Glomerular visceral epithelial cell (primary cell): ENCODE measurements around the gene NUP50.

ENCODE experiments used
- DNase-seq: peaks from one replicate; pipeline ENCODE4 v3.0.0-alpha.2; 2016; ENCODE audit errors: extremely low spot score

The NUP50 gene

DNA sequence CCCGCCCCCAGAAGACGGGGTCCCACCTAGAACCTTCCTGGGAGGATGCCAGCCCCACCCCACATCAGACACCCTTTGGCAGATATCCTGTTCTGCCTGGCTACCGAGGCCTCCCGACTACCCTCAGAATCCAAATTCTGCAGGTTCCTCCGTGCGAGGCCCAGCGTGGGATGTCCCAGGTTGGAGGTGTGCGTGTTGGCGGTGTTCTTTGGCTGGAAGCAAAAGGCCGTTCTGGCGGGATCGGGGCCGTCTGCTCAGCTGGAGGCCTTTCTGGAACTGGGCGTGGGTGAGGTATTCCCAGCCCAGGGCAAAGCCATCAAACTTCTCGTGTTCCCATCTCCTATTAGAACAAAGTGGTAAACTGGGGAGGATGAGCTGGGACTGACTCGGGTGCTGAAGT lies 32.6 kb downstream of the NUP50 start:
- no peak for DNase-seq

DNA sequence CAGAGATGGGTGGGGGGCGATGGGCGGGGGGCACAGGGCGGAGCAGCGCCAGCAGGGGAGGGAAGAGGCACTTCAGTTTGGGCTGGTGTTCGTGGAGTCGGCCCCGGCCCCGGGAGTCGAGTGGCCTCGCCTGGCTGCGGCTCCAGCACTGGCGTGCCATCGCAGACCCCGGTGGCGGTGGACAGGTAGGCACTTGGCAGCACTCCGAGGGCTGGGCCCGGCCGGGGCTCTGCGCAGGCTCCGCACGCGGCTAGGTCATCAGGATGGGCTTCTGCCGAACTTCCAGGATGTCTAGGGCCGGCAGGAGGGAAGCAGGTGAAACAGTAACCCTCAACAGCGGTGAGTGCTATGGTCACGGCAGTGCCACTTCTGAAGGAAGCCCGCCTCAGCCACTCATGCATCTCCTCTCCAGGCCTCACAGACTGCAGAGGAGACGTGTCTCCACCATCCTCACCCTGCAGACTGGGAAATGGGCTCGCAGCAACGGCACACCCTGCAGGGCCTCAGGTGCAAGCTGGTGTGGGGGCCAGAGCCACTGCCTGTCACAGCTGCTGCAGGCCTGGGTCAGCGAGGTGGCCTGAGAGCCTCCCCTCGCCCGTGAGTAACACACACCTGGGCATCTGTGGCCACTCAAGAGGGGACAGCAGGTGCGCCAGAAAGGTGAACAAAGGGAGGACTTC lies 33.3 kb downstream of the NUP50 start:
- no peak for DNase-seq

- no peak for DNase-seq
Measured at GRCh38 chr22:45197606-45198462, 34.1 kb downstream of the NUP50 start.

DNA sequence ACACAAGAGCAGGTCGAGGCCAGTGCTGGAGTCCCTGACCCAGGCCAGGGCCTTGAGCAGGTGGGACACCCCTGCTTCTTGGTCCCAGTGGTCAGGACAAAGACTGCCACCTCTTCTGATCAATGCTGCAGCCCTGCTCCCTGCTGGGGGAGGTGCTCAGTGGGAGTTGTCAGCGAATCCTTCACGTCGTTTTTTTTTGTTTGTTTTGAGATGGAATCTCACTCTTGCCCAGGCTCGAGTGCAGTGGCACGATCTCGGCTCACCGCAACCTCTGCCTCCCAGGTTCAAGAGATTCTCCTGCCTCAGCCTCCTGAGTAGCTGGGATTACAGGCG lies 34.7 kb downstream of the NUP50 start:
- DNase-seq = no peak

DNA sequence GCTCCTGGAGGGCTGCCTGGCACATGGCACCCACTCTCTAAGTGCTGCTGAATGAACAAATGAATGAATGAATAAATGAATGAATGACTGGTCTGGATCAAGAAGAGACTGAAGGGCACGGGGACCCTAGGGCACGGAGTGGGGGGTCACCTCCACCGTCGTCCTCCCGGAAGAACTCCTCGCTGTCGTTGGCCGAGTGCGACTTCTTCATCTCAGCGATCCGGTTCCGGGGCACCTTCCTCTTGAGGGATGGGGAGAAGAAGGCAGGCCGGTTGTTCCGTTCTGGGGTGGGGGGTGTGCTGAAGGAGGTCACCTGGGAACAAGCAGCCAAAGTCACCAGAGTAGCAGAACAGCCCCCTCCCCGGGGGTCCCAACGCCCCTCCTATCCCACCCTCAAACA lies 36.0 kb downstream of the NUP50 start:
- no peak for DNase-seq

DNA sequence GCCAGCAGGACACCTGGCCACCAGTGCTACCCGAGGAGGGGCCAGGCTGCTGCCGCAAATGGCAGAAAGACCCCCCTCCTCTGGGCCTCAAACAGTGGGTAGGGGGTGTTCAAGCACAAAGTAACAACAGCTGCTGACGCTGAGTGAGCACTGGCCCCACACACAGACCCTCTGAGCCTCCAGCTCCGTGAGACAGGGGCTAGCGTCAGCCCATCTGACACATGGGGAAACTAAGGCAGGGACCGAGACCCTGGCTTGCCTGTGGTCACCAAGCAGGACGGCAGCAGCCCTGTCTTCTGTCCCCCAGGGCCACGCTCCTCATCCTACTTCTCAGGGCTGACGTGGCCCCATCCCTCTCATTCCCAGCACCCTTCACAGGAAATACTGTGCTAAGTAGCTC lies 36.5 kb downstream of the NUP50 start:
- DNase-seq = no peak

DNA sequence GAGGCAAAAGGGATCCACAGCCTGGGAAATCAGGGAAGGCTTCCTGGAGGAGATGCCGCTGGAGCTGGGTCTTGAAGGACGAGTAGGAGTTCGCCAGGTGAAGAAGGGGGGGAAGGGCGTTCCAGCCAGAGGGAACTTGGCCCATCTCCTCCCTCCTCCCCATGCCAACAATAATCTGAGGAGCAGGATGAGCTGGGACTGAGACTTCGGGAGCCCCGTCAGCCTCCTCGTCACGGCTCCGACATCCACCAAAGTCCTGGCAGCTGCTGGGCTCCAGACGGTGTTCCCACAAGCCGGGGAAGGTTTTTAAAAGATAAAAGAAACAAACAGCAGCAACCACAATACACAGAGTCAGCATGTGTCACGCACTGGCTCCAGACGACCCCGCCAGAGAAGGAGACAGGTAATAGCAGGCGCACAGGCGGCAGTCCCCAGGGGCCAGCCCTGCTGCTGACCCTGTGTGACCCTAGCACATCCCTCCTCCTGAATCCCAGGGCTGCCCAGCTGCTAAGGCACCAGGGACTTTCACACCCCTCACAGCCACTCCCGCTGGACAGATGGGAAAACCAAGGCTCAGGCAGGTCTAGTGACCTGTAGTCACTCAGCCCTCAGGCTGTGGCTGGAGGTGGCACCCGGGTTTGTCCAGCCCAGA lies 37.3 kb downstream of the NUP50 start:
- peak; percentile 50 for DNase-seq

GRCh38 chr22:45201678-45202332 lies 38.1 kb downstream of the NUP50 start:
- peak; percentile 54 for DNase-seq

DNA sequence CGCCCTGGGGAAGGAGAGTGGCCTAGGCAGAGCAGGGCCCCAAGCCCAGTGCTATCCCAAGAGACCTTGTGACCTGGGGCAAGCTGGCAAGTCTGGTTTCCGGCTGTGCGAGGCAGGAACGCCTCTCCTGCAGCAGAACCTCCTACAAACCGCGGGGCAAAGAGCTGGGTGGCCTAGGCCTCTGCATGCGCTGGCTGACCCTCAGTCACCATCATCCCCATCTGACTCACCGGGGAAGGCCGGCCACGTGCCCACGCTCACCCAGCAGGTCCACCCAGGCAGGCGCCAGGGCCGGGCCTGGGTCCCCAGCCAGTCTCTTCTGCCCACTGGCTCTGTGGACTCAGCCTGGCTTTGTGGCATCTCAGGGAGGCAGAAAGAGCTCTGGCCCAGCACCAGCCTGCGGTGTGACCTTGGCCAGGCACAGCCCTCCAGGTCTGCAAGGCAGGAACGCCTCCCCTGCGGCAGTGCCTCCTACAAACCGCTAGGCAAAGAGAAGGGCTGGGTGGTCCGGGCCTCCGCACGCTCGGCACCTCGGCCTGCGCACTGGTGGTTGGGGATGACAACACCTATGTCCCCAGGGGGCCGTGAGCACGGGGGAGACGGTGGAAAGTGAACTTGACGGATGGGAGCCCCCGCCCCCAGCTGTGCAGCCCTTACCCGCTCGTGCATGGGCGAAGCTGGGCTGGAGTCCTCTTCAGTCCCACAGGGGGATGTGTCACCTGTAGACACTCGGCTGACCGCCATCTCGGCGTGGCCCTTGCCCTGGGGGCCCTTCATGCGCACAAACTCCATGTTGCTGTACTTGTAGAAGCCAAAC lies 38.8 kb downstream of the NUP50 start:
- DNase-seq = no peak

- DNase-seq = no peak
Measured at GRCh38 chr22:45203150-45203951, 39.6 kb downstream of the NUP50 start.

DNA sequence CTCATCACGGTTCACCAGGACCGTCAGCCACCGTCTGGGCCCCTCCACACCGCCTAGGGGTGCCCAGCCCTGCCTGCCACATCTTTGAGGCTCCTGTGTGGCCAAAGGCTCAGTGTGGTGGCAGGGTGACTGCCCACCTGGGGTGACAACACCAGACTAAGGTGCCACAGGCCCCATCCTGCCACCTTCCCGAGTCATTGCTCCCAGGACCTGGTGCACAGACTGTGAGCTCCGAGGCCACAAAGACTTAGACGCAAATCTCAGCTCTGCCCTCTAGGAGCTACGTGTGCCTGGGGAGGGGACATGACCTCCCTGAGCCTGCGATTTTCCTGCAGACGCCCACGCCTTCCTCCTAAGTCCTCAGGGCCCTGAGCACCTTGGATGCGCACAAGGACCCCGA lies 40.5 kb downstream of the NUP50 start:
- no peak for DNase-seq

DNA sequence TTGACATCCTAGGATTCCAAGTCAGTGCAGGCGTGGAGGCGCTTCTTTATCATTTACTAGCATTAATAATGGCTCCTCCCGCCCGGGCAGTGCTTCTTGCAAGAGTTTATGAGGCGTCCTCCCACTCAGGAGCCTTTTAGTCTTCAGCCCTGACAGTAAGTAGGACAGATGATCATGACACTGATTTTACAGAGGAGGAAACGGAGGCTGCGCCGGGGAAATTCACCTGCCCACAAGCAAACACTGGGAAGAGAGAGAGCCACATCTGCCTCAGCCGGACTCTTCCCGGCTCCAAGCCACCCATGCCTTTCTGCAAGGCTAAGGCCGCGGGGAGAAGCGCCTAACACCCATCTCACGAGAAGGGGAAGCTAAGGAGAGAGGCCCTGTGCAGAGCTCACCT lies 41.1 kb downstream of the NUP50 start:
- DNase-seq = no peak

- DNase-seq = no peak
Measured at GRCh38 chr22:45205276-45205925, 41.7 kb downstream of the NUP50 start.

GRCh38 chr22:45206233-45206632 lies 42.5 kb downstream of the NUP50 start:
- DNase-seq = no peak

GRCh38 chr22:45207533-45207932 lies 43.8 kb downstream of the NUP50 start:
- no peak for DNase-seq

GRCh38 chr22:45207981-45208664 lies 44.4 kb downstream of the NUP50 start:
- no peak for DNase-seq

DNA sequence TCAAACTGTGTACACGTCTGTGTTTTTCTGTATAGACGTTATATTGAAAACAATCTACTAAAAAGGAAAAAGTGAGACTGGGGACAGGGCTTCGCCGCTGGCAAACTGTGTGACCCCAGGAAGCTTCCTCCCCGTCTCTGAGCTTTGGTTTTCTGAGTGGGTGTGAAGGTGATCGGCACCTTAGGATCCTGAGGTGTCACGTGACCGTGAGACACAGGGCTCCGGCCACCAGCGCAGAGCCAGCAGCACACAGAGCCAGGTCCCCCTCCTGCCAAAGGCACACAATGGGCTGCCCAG lies 44.9 kb downstream of the NUP50 start:
- no peak for DNase-seq

DNA sequence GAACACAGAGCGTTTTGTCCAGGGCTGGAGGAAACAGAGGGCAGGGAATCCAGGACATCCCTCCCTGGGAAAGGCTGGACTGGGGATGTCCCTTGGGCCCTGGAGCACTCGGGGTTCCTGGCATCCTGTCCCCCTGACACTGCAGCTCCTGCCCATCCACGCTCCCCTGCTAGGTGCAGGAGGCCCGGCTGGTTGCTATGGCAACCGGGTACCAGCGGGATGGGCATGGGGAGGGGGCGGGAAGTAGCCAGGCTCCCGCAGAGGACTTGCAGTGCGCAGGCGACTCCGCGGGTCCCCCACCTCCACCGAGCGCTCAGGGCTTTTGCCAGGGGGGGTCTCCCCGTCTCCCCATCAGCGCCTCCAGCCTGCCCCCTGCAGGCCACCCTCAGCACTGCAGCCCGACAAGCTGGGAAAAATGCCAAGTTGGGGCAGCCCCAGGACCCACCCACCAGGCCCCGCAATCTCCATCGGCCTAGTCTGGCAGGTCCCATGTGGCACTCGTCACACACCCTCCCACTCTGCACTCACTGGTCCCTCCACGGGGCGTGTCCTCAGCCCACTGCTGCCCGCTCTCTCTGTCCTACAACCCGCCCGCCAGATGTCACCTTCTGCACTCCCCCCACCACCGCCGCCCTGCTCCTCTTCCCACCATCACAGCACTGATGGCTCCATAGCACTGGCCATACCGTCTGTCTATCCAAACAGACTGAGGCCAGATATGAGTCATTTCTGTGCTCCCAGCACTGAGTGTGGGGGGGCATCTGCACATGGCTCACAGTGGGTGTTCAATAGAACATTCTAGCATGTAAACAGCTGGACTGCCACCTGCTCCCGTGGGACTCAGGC lies 45.5 kb downstream of the NUP50 start:
- DNase-seq = peak; percentile 36

- DNase-seq = no peak
Measured at GRCh38 chr22:45210174-45210573, 46.4 kb downstream of the NUP50 start.
